CD4-positive, alpha-beta memory T cell (primary cell): ENCODE data around the gene AKAP7. TPM values are rescaled to one million over a fixed set of nuclear protein-coding genes. Genes with fewer than 3 reads are reported as not detected.

Experiments
- CTCF ChIA-PET: fragments of 350-600 bp; sonication (Branson Sonifier 250); formaldehyde crosslinking; loops from one replicate; lab custom pipeline; 2021; ENCODE audit warnings: inconsistent platforms; ENCODE audit not compliant: partially characterized antibody; lab: Charles Lee
- POLR2A ChIA-PET: fragments of 350-600 bp; sonication (Branson Sonifier 250); formaldehyde crosslinking; loops from one replicate; lab custom pipeline; 2021; ENCODE audit not compliant: partially characterized antibody; lab: Charles Lee
- DNase-seq, 5 donors: peaks; one replicate each; pipeline versions ENCODE4 v3.0.0 to v3.0.0-alpha.2; 2020 to 2022; ENCODE audit warnings: mixed read lengths in 1 of 5
- H3K27ac ChIP-seq: one replicate; pipeline ENCODE4 v1.7.0; 2013; ENCODE audit warnings: low read depth, low read length
- H3K27me3 ChIP-seq: 2 replicates; pipeline ENCODE4 v1.7.0; 2013; ENCODE audit warnings: mild to moderate bottlenecking, low read length, moderate library complexity; ENCODE audit not compliant: insufficient read depth
- H3K36me3 ChIP-seq: 2 replicates; pipeline ENCODE4 v1.7.0; 2013; ENCODE audit warnings: mild to moderate bottlenecking, low read length, moderate library complexity; ENCODE audit not compliant: insufficient read depth
- H3K4me1 ChIP-seq: 2 replicates; pipeline ENCODE4 v1.7.0; 2013; ENCODE audit warnings: mild to moderate bottlenecking, low read length, moderate library complexity; ENCODE audit not compliant: insufficient read depth
- H3K4me3 ChIP-seq, 2 donors: one replicate each; pipeline ENCODE4 v1.7.0; 2013; ENCODE audit warnings: low read length in 2 of 2, mild to moderate bottlenecking in 1 of 2
- H3K9me3 ChIP-seq, 2 donors: one replicate each; pipeline ENCODE4 v1.7.0; 2013; ENCODE audit warnings: low read length in 2 of 2, control low read depth in 1 of 2; ENCODE audit not compliant: control insufficient read depth in 1 of 2
- H3K27ac Mint-ChIP-seq, 7 donors: one replicate each; pipeline ENCODE4 v1.8.0; 2020 to 2021; ENCODE audit warnings: mixed read lengths in 7 of 7, mild to moderate bottlenecking in 6 of 7, inconsistent platforms in 3 of 7, moderate library complexity in 3 of 7
- H3K27me3 Mint-ChIP-seq, 2 donors: one replicate each; pipeline ENCODE4 v1.8.0; 2020 to 2021; ENCODE audit warnings: mixed read lengths in 2 of 2
- H3K36me3 Mint-ChIP-seq, 2 donors: one replicate each; pipeline ENCODE4 v1.8.0; 2020 to 2021; ENCODE audit warnings: mixed read lengths in 2 of 2, inconsistent platforms in 1 of 2, mild to moderate bottlenecking in 1 of 2
- H3K4me1 Mint-ChIP-seq, 4 donors: one replicate each; pipeline ENCODE4 v1.8.0; 2020 to 2021; ENCODE audit warnings: mixed read lengths in 4 of 4, mild to moderate bottlenecking in 1 of 4
- H3K4me3 Mint-ChIP-seq, 8 donors: one replicate each; pipeline ENCODE4 v1.8.0; 2020 to 2021; ENCODE audit warnings: mixed read lengths in 8 of 8, mild to moderate bottlenecking in 7 of 8, moderate library complexity in 6 of 8, inconsistent platforms in 3 of 8
- H3K9me3 Mint-ChIP-seq, 8 donors: one replicate each; pipeline ENCODE4 v1.8.0; 2020 to 2021; ENCODE audit warnings: mixed read lengths in 8 of 8, mild to moderate bottlenecking in 5 of 8, inconsistent platforms in 3 of 8, moderate library complexity in 1 of 8
- intact Hi-C: fragments of 100-400 bp; cut with micrococcal nuclease; formaldehyde crosslinking; loops from one replicate; pipeline ENCODE4 v1.15.1; 2023
- polyA plus RNA-seq, 2 donors: library from polyadenylated mRNA; unstranded; fragments of 300-500 nt; fragmentation: Illumina TruSeq; gene quantifications; one replicate each; pipeline ENCODE4 v1.2.3, GENCODE V29; 2021
- total RNA-seq, 2 experiments: library from RNA; stranded (reverse); gene quantifications; one replicate each; pipeline ENCODE4 v1.2.3, GENCODE V29; 2021

Gene AKAP7
- total and polyA plus RNA-seq, 4 experiments from 2014 or later, result 14.5 to 19.0 (median 15.8) TPM

GRCh38 chr6:131156411-131156810 is 21.1 kb downstream of the AKAP7 start:
- H3K4me3 ChIP-seq, result no peak overlapping the region

GRCh38 chr6:131159578-131159977 is 24.3 kb downstream of the AKAP7 start:
- Histone ChIP-seq H3K4me3 (no peak overlapping the region), H3K9me3 (no peaks in the 10 kb centered on the region), H3K36me3 (no peaks in the 10 kb centered on the region), H3K27ac (no peak overlapping the region), H3K4me1 (no peaks in the 10 kb centered on the region), H3K27me3 (no peaks in the 10 kb centered on the region)
- H3K4me1 Mint-ChIP-seq, result no peaks in the 10 kb centered on the region
- H3K27ac Mint-ChIP-seq, result no peak overlapping the region
- CTCF ChIA-PET, result no interaction called here
- H3K36me3 Mint-ChIP-seq, result peaks cover 0 to 11% of the 10 kb centered on the region in 2 donors
- POLR2A ChIA-PET, result no interaction called here
- DNase-seq, result no peak
- H3K9me3 Mint-ChIP-seq, result peaks cover 0 to 2% (median 0%) of the 10 kb centered on the region in 8 donors
- no peaks in the 10 kb centered on the region for H3K27me3 Mint-ChIP-seq
- no peak overlapping the region for H3K4me3 Mint-ChIP-seq
- intact Hi-C loops, result no loop called here

More at GRCh38 chr6:131156411-131156810, 21.1 kb downstream of the AKAP7 start:
- H3K27me3 Mint-ChIP-seq, result no peaks in the 10 kb centered on the region
- H3K27ac ChIP-seq, result no peak overlapping the region
- ChIA-PET CTCF (interaction anchor here (1.1 kb wide), 1 partner anchor 27 kb away, joined by 3 read pairs; no protein-coding TSS in a partner anchor), POLR2A (no interaction called here)
- H3K27me3 ChIP-seq, result no peaks in the 10 kb centered on the region
- no peaks in the 10 kb centered on the region for H3K4me1 Mint-ChIP-seq
- H3K27ac Mint-ChIP-seq, result no peak overlapping the region
- no peak overlapping the region for H3K4me3 Mint-ChIP-seq
- intact Hi-C loops, result no loop called here
- H3K36me3 Mint-ChIP-seq, result peaks cover 0 to 3% of the 10 kb centered on the region in 2 donors
- no peak for DNase-seq
- no peaks in the 10 kb centered on the region for H3K36me3 ChIP-seq
- no peaks in the 10 kb centered on the region for H3K9me3 ChIP-seq
- H3K4me1 ChIP-seq, result no peaks in the 10 kb centered on the region
- no peaks in the 10 kb centered on the region for H3K9me3 Mint-ChIP-seq

GRCh38 chr6:131160254-131160758 is 25.0 kb downstream of the AKAP7 start:
- CTCF ChIA-PET, result no interaction called here

GRCh38 chr6:131161987-131162386 is 26.7 kb downstream of the AKAP7 start:
- Histone ChIP-seq H3K4me1 (no peaks in the 10 kb centered on the region), H3K4me3 (no peak overlapping the region), H3K27me3 (no peaks in the 10 kb centered on the region), H3K36me3 (no peaks in the 10 kb centered on the region), H3K27ac (no peak overlapping the region), H3K9me3 (no peaks in the 10 kb centered on the region)
- ChIA-PET POLR2A (no interaction called here), CTCF (interaction anchor here (1.0 to 2.2 kb wide), 2 partner anchors 21 to 372 kb away, joined by 3 to 7 read pairs; no protein-coding TSS in a partner anchor)
- peaks cover 3 to 20% of the 10 kb centered on the region in 2 donors for H3K36me3 Mint-ChIP-seq
- peaks cover 0 to 2% (median 0%) of the 10 kb centered on the region in 8 donors for H3K9me3 Mint-ChIP-seq
- H3K4me3 Mint-ChIP-seq, result no peak overlapping the region
- DNase-seq, result no peak
- H3K4me1 Mint-ChIP-seq, result no peaks in the 10 kb centered on the region
- H3K27ac Mint-ChIP-seq, result peak overlapping the region in 1 of 7 donors; percentile 58
- no peaks in the 10 kb centered on the region for H3K27me3 Mint-ChIP-seq
- intact Hi-C loops, result no loop called here

More at GRCh38 chr6:131160254-131160758, 25.0 kb downstream of the AKAP7 start:
- no peak overlapping the region for H3K27ac Mint-ChIP-seq
- Histone ChIP-seq H3K4me3 (no peak overlapping the region), H3K4me1 (no peaks in the 10 kb centered on the region), H3K9me3 (no peaks in the 10 kb centered on the region), H3K27me3 (no peaks in the 10 kb centered on the region), H3K36me3 (no peaks in the 10 kb centered on the region), H3K27ac (no peak overlapping the region)
- H3K9me3 Mint-ChIP-seq, result peaks cover 0 to 2% (median 0%) of the 10 kb centered on the region in 8 donors
- no peak overlapping the region for H3K4me3 Mint-ChIP-seq
- H3K36me3 Mint-ChIP-seq, result peaks cover 0 to 11% of the 10 kb centered on the region in 2 donors
- POLR2A ChIA-PET, result no interaction called here
- H3K4me1 Mint-ChIP-seq, result no peaks in the 10 kb centered on the region
- intact Hi-C loops, result no loop called here
- no peaks in the 10 kb centered on the region for H3K27me3 Mint-ChIP-seq
- no peak for DNase-seq

- Mint-ChIP-seq H3K4me1 (no peaks in the 10 kb centered on the region), H3K27ac (peak overlapping the region in 1 of 7 donors; percentile 1), H3K27me3 (no peaks in the 10 kb centered on the region), H3K9me3 (peaks cover 0 to 2% (median 0%) of the 10 kb centered on the region in 8 donors), H3K4me3 (no peak overlapping the region), H3K36me3 (peaks cover 3 to 21% of the 10 kb centered on the region in 2 donors)
- intact Hi-C loops, result no loop called here
- Histone ChIP-seq H3K27ac (no peak overlapping the region), H3K36me3 (no peaks in the 10 kb centered on the region), H3K27me3 (no peaks in the 10 kb centered on the region), H3K4me1 (no peaks in the 10 kb centered on the region), H3K4me3 (no peak overlapping the region), H3K9me3 (no peaks in the 10 kb centered on the region)
- DNase-seq, result no peak
- POLR2A ChIA-PET, result no interaction called here
- CTCF ChIA-PET, result interaction anchor here (2.2 kb wide), 1 partner anchor 20 kb away, joined by 7 read pairs; no protein-coding TSS in a partner anchor
Measured at GRCh38 chr6:131163886-131164285, 28.6 kb downstream of the AKAP7 start.

GRCh38 chr6:131164506-131164905 is 29.2 kb downstream of the AKAP7 start:
- H3K27me3 Mint-ChIP-seq, result no peaks in the 10 kb centered on the region
- Histone ChIP-seq H3K27me3 (no peaks in the 10 kb centered on the region), H3K9me3 (no peaks in the 10 kb centered on the region), H3K27ac (no peak overlapping the region), H3K36me3 (no peaks in the 10 kb centered on the region), H3K4me1 (no peaks in the 10 kb centered on the region), H3K4me3 (no peak overlapping the region)
- DNase-seq, result no peak
- H3K9me3 Mint-ChIP-seq, result peaks cover 0 to 2% (median 0%) of the 10 kb centered on the region in 8 donors
- no peak overlapping the region for H3K4me3 Mint-ChIP-seq
- ChIA-PET POLR2A (no interaction called here), CTCF (no interaction called here)
- H3K4me1 Mint-ChIP-seq, result no peaks in the 10 kb centered on the region
- peaks cover 9 to 24% of the 10 kb centered on the region in 2 donors for H3K36me3 Mint-ChIP-seq
- intact Hi-C loops, result no loop called here
- H3K27ac Mint-ChIP-seq, result no peak overlapping the region

GRCh38 chr6:131167773-131168172 is 32.5 kb downstream of the AKAP7 start:
- intact Hi-C loops, result no loop called here
- Histone ChIP-seq H3K9me3 (no peaks in the 10 kb centered on the region), H3K36me3 (no peaks in the 10 kb centered on the region), H3K27me3 (no peaks in the 10 kb centered on the region), H3K4me1 (no peaks in the 10 kb centered on the region), H3K27ac (no peak overlapping the region), H3K4me3 (no peak overlapping the region)
- no peak overlapping the region for H3K4me3 Mint-ChIP-seq
- POLR2A ChIA-PET, result no interaction called here
- CTCF ChIA-PET, result interaction anchor here (1.7 kb wide), 1 partner anchor 280 kb away, joined by 3 read pairs; no protein-coding TSS in a partner anchor
- no peaks in the 10 kb centered on the region for H3K9me3 Mint-ChIP-seq
- no peak for DNase-seq
- no peak overlapping the region for H3K27ac Mint-ChIP-seq
- no peaks in the 10 kb centered on the region for H3K4me1 Mint-ChIP-seq
- peaks cover 9 to 36% of the 10 kb centered on the region in 2 donors for H3K36me3 Mint-ChIP-seq
- H3K27me3 Mint-ChIP-seq, result no peaks in the 10 kb centered on the region
